Measurements from ENCODE around the gene CTNNA3. TPM values are rescaled to one million over a fixed set of nuclear protein-coding genes. Genes with fewer than 3 reads are reported as not detected.
"Not testable (repeated sequence)": the region's sequence is repeated elsewhere in the genome, so short reads cannot be mapped to it uniquely, and the experiment has no call there.

Gene CTNNA3
- total and polyA plus RNA-seq, 12 donors: 0.03 to 14.4 (median 0.47) TPM; not detected in 1

GRCh38 chr10:67224553-67224952 is 471.4 kb downstream of the CTNNA3 start:
- Histone ChIP-seq H3K9me3 (replicated peaks in 1 of 3) (no peaks in the 10 kb centered on the region), H3K4me3 (no peak overlapping the region), H3K27ac (no peak overlapping the region), H3K36me3 (replicated peaks in 1 of 2) (no peaks in the 10 kb centered on the region), H3K27me3 (no peaks in the 10 kb centered on the region), H3K4me1 (replicated peaks in 1 of 2) (no peaks in the 10 kb centered on the region)
- intact Hi-C loops (cut with DNase I): no loop called here
- TF ChIP-seq CTCF (IDR thresholded peaks at IDR 0.05) (no peak), POLR2A (IDR thresholded peaks at IDR 0.05) (no peak)
- 72 to 100% (median 88%) methylated on average over 2 to 5 of the region's 5 CpGs for WGBS, 4 donors
- DNase-seq: no peak

GRCh38 chr10:67222934-67223333 is 473.1 kb downstream of the CTNNA3 start:
- H3K4me3 ChIP-seq: no peak overlapping the region
- intact Hi-C loops (cut with DNase I): no loop called here
- 62 to 72% (median 68%) methylated on average over 3 of the region's 3 CpGs for WGBS, 4 donors
- H3K36me3 ChIP-seq (replicated peaks in 1 of 2): no peaks in the 10 kb centered on the region
- H3K9me3 ChIP-seq (replicated peaks in 1 of 3): no peaks in the 10 kb centered on the region
- TF ChIP-seq POLR2A (IDR thresholded peaks at IDR 0.05) (no peak), CTCF (IDR thresholded peaks at IDR 0.05) (no peak)
- no peak for DNase-seq
- H3K4me1 ChIP-seq (replicated peaks in 1 of 2): no peaks in the 10 kb centered on the region
- no peaks in the 10 kb centered on the region for H3K27me3 ChIP-seq
- no peak overlapping the region for H3K27ac ChIP-seq

- 69 to 79% (median 77%) methylated on average over 4 of the region's 4 CpGs for WGBS, 4 donors
- intact Hi-C loops (cut with DNase I): no loop called here
- Histone ChIP-seq H3K27ac (no peak overlapping the region), H3K27me3 (no peaks in the 10 kb centered on the region), H3K9me3 (replicated peaks in 1 of 3) (no peaks in the 10 kb centered on the region), H3K4me1 (replicated peaks in 1 of 2) (no peaks in the 10 kb centered on the region), H3K4me3 (no peak overlapping the region), H3K36me3 (replicated peaks in 1 of 2) (no peaks in the 10 kb centered on the region)
- TF ChIP-seq POLR2A (IDR thresholded peaks at IDR 0.05): no peak
- no peak for TF ChIP-seq CTCF (IDR thresholded peaks at IDR 0.05)
- no peak for DNase-seq
Measured at GRCh38 chr10:67221939-67222494, 474.0 kb downstream of the CTNNA3 start.

- no peaks in the 10 kb centered on the region for H3K27me3 ChIP-seq
- no peaks in the 10 kb centered on the region for H3K36me3 ChIP-seq (replicated peaks in 1 of 2)
- no peaks in the 10 kb centered on the region for H3K4me1 ChIP-seq (replicated peaks in 1 of 2)
- H3K4me3 ChIP-seq: no peak overlapping the region
- no peaks in the 10 kb centered on the region for H3K9me3 ChIP-seq (replicated peaks in 1 of 3)
- H3K27ac ChIP-seq: no peak overlapping the region
- no peak for TF ChIP-seq POLR2A (IDR thresholded peaks at IDR 0.05)
- no peak for DNase-seq
- intact Hi-C loops (cut with DNase I): no loop called here
- WGBS, 4 donors: 63 to 82% (median 77%) methylated on average over 1 of the region's 1 CpG
Measured at GRCh38 chr10:67211680-67212079, 484.3 kb downstream of the CTNNA3 start.

GRCh38 chr10:67207923-67208322 is 488.1 kb downstream of the CTNNA3 start:
- H3K27me3 ChIP-seq; DNase-seq; H3K4me1 ChIP-seq (replicated peaks in 1 of 2); H3K36me3 ChIP-seq (replicated peaks in 1 of 2); H3K9me3 ChIP-seq (replicated peaks in 1 of 3); H3K4me3 ChIP-seq; intact Hi-C loops (cut with DNase I); H3K27ac ChIP-seq: not testable (repeated sequence)
- WGBS, 4 donors: 83 to 94% (median 85%) methylated on average over 6 of the region's 6 CpGs
